Esophagus muscularis mucosa (tissue), 4 donors: ENCODE measurements around the gene RGP1. TPM values are rescaled to one million over a fixed set of nuclear protein-coding genes. Genes with fewer than 3 reads are reported as not detected.
A peak's percentile ranks its signal among the peaks of the same experiment; 100 is the strongest.

Experiments
- DNase-seq: peaks from one replicate; pipeline ENCODE4 v3.0.0-alpha.2; 2017; ENCODE audit errors: extremely low spot score
- H3K27ac ChIP-seq, 4 donors: fragments of 200-600 bp; sonication (generic); replicated peaks in 1 of 4; 1 replicate in 3 of 4; 2 replicates in 1 of 4; pipeline ENCODE4 v1.5.1; 2016 to 2019; ENCODE audit warnings: mild to moderate bottlenecking in 1 of 4
- H3K27me3 ChIP-seq, 4 donors: fragments of 200-600 bp; sonication (generic); one replicate each; pipeline versions ENCODE4 v1.5.1 to v1.6.0; 2016 to 2019
- H3K36me3 ChIP-seq, 4 donors: fragments of 200-600 bp; sonication (generic); one replicate each; pipeline ENCODE4 v1.5.1; 2016 to 2019
- H3K4me1 ChIP-seq, 4 donors: fragments of 200-600 bp; sonication (generic); one replicate each; pipeline ENCODE4 v1.5.1; 2016 to 2019
- H3K4me3 ChIP-seq, 4 donors: fragments of 200-600 bp; sonication (generic); 1 replicate in 2 of 4; 2 replicates in 2 of 4; pipeline ENCODE4 v1.5.1; 2016 to 2019; ENCODE audit warnings: mild to moderate bottlenecking in 4 of 4, moderate library complexity in 1 of 4
- H3K9me3 ChIP-seq, 4 donors: fragments of 200-600 bp; sonication (generic); 1 replicate in 3 of 4; 2 replicates in 1 of 4; pipeline ENCODE4 v1.5.1; 2016 to 2019
- CTCF ChIP-seq, 3 experiments: fragments of 200-600 bp in 2 of 3; fragments of 450-650 bp in 1 of 3; sonication (generic) in 2 of 3; IDR thresholded peaks; one replicate each; pipeline ENCODE4 v1.5.1; 2017 to 2019; ENCODE audit warnings: antibody characterized with exemption in 3 of 3, mild to moderate bottlenecking in 2 of 3, moderate library complexity in 1 of 3
- EP300 ChIP-seq: sonication (generic); formaldehyde crosslinking; IDR thresholded peaks from one replicate; pipeline ENCODE4 v1.6.1; 2017; ENCODE audit warnings: antibody characterized with exemption
- POLR2A ChIP-seq: fragments of 450-650 bp; IDR thresholded peaks from one replicate; pipeline ENCODE4 v1.6.1; 2017; ENCODE audit warnings: antibody characterized with exemption, moderate library complexity, mild to moderate bottlenecking, low read depth
- POLR2AphosphoS5 ChIP-seq, 2 donors: sonication (generic); formaldehyde crosslinking; IDR thresholded peaks; one replicate each; pipeline ENCODE4 v1.6.1; 2017; ENCODE audit warnings: antibody characterized with exemption in 2 of 2
- WGBS: methylation state at CpG from one replicate; pipeline ENCODE4 v1.1.5; 2018; 5-methylcytosine and 5-hydroxymethylcytosine counted together
- intact Hi-C: fragments of 100-400 bp; cut with DNase I; formaldehyde crosslinking; loops from one replicate; pipeline ENCODE4 v1.15.1; 2023
- total RNA-seq, 4 donors: library from RNA; depleted of rRNA; stranded (reverse); fragments of >200 nt; gene quantifications; one replicate each; pipeline versions ENCODE4 v1.1.0 to v1.2.1, GENCODE V29; 2016

The RGP1 gene
- total RNA-seq, 4 donors from 2014 or later, result 22.0 to 31.8 (median 26.8) TPM

- Histone ChIP-seq H3K9me3 (no peaks in the 10 kb centered on the region), H3K4me1 (peaks cover 17 to 41% (median 35%) of the 10 kb centered on the region in 4 donors), H3K27ac (peak overlapping the region in 3 of 4 donors; percentile 46 to 99 (median 97)), H3K27me3 (no peaks in the 10 kb centered on the region), H3K4me3 (no peak overlapping the region), H3K36me3 (peaks cover 69 to 79% (median 78%) of the 10 kb centered on the region in 4 donors)
- DNase-seq, result no peak
- TF ChIP-seq EP300 (no peak), POLR2A (no peak), POLR2AphosphoS5 (IDR thresholded peaks at IDR 0.05) (no peak), CTCF (IDR thresholded peaks at IDR 0.05) (no peak)
- intact Hi-C loops, result loop anchor here (5.0 kb wide), 1 partner anchor 130 kb away; the partner anchor contains the start of gene TESK1
- 70% methylated on average over 5 of the region's 7 CpGs for WGBS
Measured at GRCh38 chr9:35737143-35737542, 11.9 kb upstream of the RGP1 start.

GRCh38 chr9:35738186-35738585 is 10.9 kb upstream of the RGP1 start:
- Histone ChIP-seq H3K9me3 (no peaks in the 10 kb centered on the region), H3K4me3 (no peak overlapping the region), H3K27ac (no peak overlapping the region), H3K36me3 (peaks cover 77 to 90% (median 89%) of the 10 kb centered on the region in 4 donors), H3K27me3 (no peaks in the 10 kb centered on the region), H3K4me1 (peaks cover 14 to 41% (median 35%) of the 10 kb centered on the region in 4 donors)
- WGBS, result 87% methylated on average over 3 of the region's 4 CpGs
- TF ChIP-seq EP300, result no peak
- TF ChIP-seq POLR2A, result no peak
- DNase-seq, result no peak
- intact Hi-C loops, result loop anchor here (5.0 kb wide), 1 partner anchor 131 kb away; the partner anchor contains the start of gene TESK1

- Histone ChIP-seq H3K4me1 (peaks cover 9 to 41% (median 33%) of the 10 kb centered on the region in 4 donors), H3K27ac (no peak overlapping the region), H3K9me3 (no peaks in the 10 kb centered on the region), H3K27me3 (no peaks in the 10 kb centered on the region), H3K36me3 (peaks cover 84 to 97% (median 96%) of the 10 kb centered on the region in 4 donors), H3K4me3 (no peak overlapping the region)
- WGBS, result 82% methylated on average over 7 of the region's 7 CpGs
- TF ChIP-seq EP300 (no peak), CTCF (IDR thresholded peaks at IDR 0.05) (no peak), POLR2AphosphoS5 (IDR thresholded peaks at IDR 0.05) (no peak), POLR2A (no peak)
- DNase-seq, result no peak
- intact Hi-C loops, result loop anchor here (5.0 kb wide), 1 partner anchor 132 kb away; the partner anchor contains the start of gene TESK1
Measured at GRCh38 chr9:35738924-35739323, 10.2 kb upstream of the RGP1 start.

GRCh38 chr9:35740243-35740642 is 8.8 kb upstream of the RGP1 start:
- Histone ChIP-seq H3K9me3 (no peaks in the 10 kb centered on the region), H3K27ac (peak overlapping the region in 3 of 4 donors; percentile 18 to 34 (median 22)), H3K4me3 (no peak overlapping the region), H3K4me1 (peaks cover 20 to 46% (median 36%) of the 10 kb centered on the region in 4 donors), H3K36me3 (peaks cover 91 to 100% (median 98%) of the 10 kb centered on the region in 4 donors), H3K27me3 (no peaks in the 10 kb centered on the region)
- intact Hi-C loops, result no loop called here
- WGBS, result 87% methylated on average over 6 of the region's 6 CpGs
- TF ChIP-seq POLR2A, result no peak
- TF ChIP-seq POLR2AphosphoS5 (IDR thresholded peaks at IDR 0.05), result no peak
- no peak for TF ChIP-seq EP300
- no peak for TF ChIP-seq CTCF (IDR thresholded peaks at IDR 0.05)
- no peak for DNase-seq

GRCh38 chr9:35741740-35742139 is 7.3 kb upstream of the RGP1 start:
- H3K9me3 ChIP-seq, result no peaks in the 10 kb centered on the region
- H3K27me3 ChIP-seq, result no peaks in the 10 kb centered on the region
- no peak for TF ChIP-seq EP300
- TF ChIP-seq CTCF (IDR thresholded peaks at IDR 0.05), result no peak
- no peak for TF ChIP-seq POLR2A
- no peak for TF ChIP-seq POLR2AphosphoS5 (IDR thresholded peaks at IDR 0.05)
- DNase-seq, result no peak
- peaks cover 79 to 85% (median 83%) of the 10 kb centered on the region in 4 donors for H3K36me3 ChIP-seq
- H3K4me1 ChIP-seq, result peaks cover 30 to 50% (median 39%) of the 10 kb centered on the region in 4 donors
- WGBS, result 84% methylated on average over 7 of the region's 7 CpGs
- no peak overlapping the region for H3K4me3 ChIP-seq
- intact Hi-C loops, result no loop called here
- peak overlapping the region in 1 of 4 donors; percentile 20 for H3K27ac ChIP-seq
